Prostate gland (tissue), 2 donors: ENCODE data around the gene REEP6. TPM values are rescaled to one million over a fixed set of nuclear protein-coding genes. Genes with fewer than 3 reads are reported as not detected.
A peak's percentile ranks its signal among the peaks of the same experiment; 100 is the strongest.

ENCODE experiments used
- DNase-seq: peaks from one replicate; pipeline ENCODE4 v3.0.0-alpha.2; 2019; ENCODE audit warnings: low spot score
- H3K27ac ChIP-seq, 2 donors: fragments of 200-600 bp; sonication (generic); 2 replicates each; pipeline ENCODE4 v1.5.1; 2017 to 2019
- H3K27me3 ChIP-seq: fragments of 200-600 bp; sonication (generic); replicated peaks from 2 replicates; pipeline ENCODE4 v1.5.1; 2019; ENCODE audit not compliant: insufficient read depth
- H3K36me3 ChIP-seq, 2 donors: fragments of 200-600 bp; sonication (generic); 1 replicate in 1 of 2; 2 replicates in 1 of 2; pipeline versions ENCODE4 v1.5.1 to v1.8.1; 2017 to 2019
- H3K4me1 ChIP-seq: fragments of 200-600 bp; sonication (generic); replicated peaks from 2 replicates; pipeline ENCODE4 v1.5.1; 2019
- H3K4me3 ChIP-seq, 2 donors: fragments of 200-600 bp; sonication (generic); 2 replicates each; pipeline ENCODE4 v1.5.1; 2017 to 2019
- H3K9me3 ChIP-seq: fragments of 200-600 bp; sonication (generic); 2 replicates; pipeline ENCODE4 v1.5.1; 2017
- POLR2A ChIP-seq: fragments of 450-650 bp; IDR thresholded peaks from one replicate; pipeline ENCODE4 v1.6.1; 2016; ENCODE audit warnings: antibody characterized with exemption, mild to moderate bottlenecking
- POLR2AphosphoS5 ChIP-seq: sonication (generic); formaldehyde crosslinking; IDR thresholded peaks from one replicate; pipeline ENCODE4 v1.6.1; 2017; ENCODE audit warnings: antibody characterized with exemption
- WGBS: methylation state at CpG from one replicate; pipeline ENCODE4 v1.1.5; 2018; 5-methylcytosine and 5-hydroxymethylcytosine counted together
- intact Hi-C: fragments of 100-400 bp; cut with DNase I; formaldehyde crosslinking; loops from one replicate; pipeline ENCODE4 v1.14.2; 2022
- total RNA-seq, 2 donors: library from RNA; depleted of rRNA; stranded (reverse); fragments of >200 nt; gene quantifications; one replicate each; pipeline ENCODE4 v1.1.0, GENCODE V29; 2016
- TF ChIP-seq, protein P1 (sequence below), 4 experiments: fragments of 200-600 bp in 2 of 4; fragments of 450-650 bp in 2 of 4; sonication (generic) in 2 of 4; IDR thresholded peaks; 1 replicate in 3 of 4; 2 replicates in 1 of 4; pipeline ENCODE4 v1.5.1; 2016 to 2019; ENCODE audit warnings: antibody characterized with exemption in 4 of 4, mild to moderate bottlenecking in 2 of 4, moderate library complexity in 2 of 4

REEP6 gene
- total RNA-seq, 2 donors from 2014 or later, result 61.9 to 349 TPM

DNA sequence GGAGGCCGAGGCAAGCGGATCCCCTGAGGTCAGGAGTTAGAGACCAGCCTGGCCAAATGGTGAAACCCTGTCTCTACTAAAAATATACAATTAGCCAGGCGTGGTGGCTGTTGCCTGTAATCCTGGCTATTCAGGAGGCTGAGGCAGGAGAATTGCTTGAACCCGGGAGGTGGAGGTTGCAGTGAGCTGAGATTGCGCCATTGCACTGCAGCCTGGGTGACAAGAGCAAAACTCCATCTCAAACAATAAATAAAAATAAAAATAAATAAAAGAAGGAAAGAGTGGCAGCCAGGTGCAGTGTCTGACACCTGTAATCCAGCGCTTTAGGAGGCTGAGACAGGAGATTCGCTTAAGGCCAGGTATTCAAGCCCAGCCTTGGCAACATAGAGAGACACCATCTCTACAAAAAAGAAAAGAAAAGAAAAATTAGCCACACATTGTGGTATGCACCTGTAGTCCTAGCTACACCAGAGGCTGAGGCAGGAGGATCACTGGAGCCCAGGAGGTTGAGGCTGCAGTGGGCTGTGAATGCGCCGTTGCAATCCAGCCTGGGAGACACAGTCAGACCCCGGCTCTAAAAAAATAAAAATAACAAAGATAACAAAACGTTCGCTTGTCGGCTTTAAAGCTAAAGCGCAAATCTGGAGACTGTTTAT is 11.6 kb downstream of the REEP6 start:
- Histone ChIP-seq H3K9me3 (no peaks in the 10 kb centered on the region), H3K27me3 (peaks cover 14% of the 10 kb centered on the region), H3K4me3 (no peak overlapping the region), H3K4me1 (no peaks in the 10 kb centered on the region), H3K27ac (no peak overlapping the region), H3K36me3 (no peaks in the 10 kb centered on the region)
- WGBS, result 61% methylated on average over 14 of the region's 14 CpGs
- intact Hi-C loops, result loop anchor here (5.0 kb wide), 1 partner anchor 225 kb away; the partner anchor contains the start of gene FAM174C
- TF ChIP-seq POLR2AphosphoS5, result no peak
- TF ChIP-seq POLR2A, result no peak
- TF ChIP-seq, protein P1, sequence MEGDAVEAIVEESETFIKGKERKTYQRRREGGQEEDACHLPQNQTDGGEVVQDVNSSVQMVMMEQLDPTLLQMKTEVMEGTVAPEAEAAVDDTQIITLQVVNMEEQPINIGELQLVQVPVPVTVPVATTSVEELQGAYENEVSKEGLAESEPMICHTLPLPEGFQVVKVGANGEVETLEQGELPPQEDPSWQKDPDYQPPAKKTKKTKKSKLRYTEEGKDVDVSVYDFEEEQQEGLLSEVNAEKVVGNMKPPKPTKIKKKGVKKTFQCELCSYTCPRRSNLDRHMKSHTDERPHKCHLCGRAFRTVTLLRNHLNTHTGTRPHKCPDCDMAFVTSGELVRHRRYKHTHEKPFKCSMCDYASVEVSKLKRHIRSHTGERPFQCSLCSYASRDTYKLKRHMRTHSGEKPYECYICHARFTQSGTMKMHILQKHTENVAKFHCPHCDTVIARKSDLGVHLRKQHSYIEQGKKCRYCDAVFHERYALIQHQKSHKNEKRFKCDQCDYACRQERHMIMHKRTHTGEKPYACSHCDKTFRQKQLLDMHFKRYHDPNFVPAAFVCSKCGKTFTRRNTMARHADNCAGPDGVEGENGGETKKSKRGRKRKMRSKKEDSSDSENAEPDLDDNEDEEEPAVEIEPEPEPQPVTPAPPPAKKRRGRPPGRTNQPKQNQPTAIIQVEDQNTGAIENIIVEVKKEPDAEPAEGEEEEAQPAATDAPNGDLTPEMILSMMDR (IDR thresholded peaks at IDR 0.05), result no peak
- no peak for DNase-seq

DNA sequence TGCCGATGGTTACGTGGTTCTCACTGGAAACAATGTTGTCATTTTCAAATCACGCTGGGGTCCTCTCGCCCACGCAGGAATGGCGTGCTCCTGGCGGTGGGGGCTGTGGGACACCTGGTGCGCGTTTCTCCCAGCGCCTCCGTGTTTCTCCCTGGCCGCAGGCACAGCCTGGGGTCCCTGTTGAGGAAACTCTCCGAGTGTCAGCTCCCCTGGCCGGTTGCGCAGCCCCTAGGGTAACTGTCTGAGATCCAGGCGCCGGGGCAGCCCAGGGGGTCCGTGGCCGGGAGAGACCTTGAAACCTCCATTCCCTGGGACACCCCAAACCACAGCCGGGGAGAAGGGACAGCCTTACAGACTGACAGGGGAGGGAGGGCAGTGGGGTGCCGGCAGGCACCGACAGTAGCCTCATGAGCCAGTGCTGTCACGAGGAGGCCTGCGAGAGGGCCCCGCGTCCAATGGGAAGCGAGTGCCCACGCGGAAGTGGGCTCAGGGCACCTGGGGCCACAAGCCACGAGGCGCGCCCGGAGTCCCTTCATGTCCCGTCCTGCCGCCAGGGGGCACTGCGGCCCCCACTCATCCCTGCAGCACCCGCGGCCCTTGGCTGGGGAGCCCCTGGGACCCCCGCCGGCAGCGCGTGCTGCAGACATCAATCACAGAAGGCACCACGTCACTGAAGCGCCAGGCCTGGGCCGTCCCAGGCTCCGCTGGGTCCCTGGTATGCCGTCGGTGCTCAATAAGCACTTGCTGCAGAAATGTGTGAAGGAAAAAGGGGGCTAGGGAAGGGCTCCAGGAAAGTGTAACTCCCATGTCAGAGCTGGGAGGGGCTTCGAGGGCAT is 12.3 kb downstream of the REEP6 start:
- Histone ChIP-seq H3K9me3 (no peaks in the 10 kb centered on the region), H3K4me1 (no peaks in the 10 kb centered on the region), H3K27me3 (peaks cover 14% of the 10 kb centered on the region), H3K27ac (no peak overlapping the region), H3K4me3 (no peak overlapping the region), H3K36me3 (no peaks in the 10 kb centered on the region)
- intact Hi-C loops, result loop anchor here (5.0 kb wide), 1 partner anchor 226 kb away; the partner anchor contains the start of gene FAM174C
- WGBS, result 8% methylated on average over 49 of the region's 49 CpGs
- DNase-seq, result no peak
- no peak for TF ChIP-seq POLR2AphosphoS5
- TF ChIP-seq, protein P1 (IDR thresholded peaks at IDR 0.05), result peak; percentile 40 to 70 (median 43)
- peak; percentile 10 for TF ChIP-seq POLR2A

- WGBS, result 52% methylated on average over 23 of the region's 23 CpGs
- intact Hi-C loops, result loop anchor here (5.0 kb wide), 1 partner anchor 227 kb away; the partner anchor contains the start of gene FAM174C
- TF ChIP-seq POLR2AphosphoS5 (no peak), POLR2A (no peak)
- TF ChIP-seq, protein P1 (IDR thresholded peaks at IDR 0.05), result no peak
- Histone ChIP-seq H3K36me3 (no peaks in the 10 kb centered on the region), H3K27me3 (peaks cover 14% of the 10 kb centered on the region), H3K27ac (no peak overlapping the region), H3K9me3 (no peaks in the 10 kb centered on the region), H3K4me1 (no peaks in the 10 kb centered on the region), H3K4me3 (no peak overlapping the region)
- DNase-seq, result no peak
Observed at GRCh38 chr19:1503925-1504773, 13.2 kb downstream of the REEP6 start.

GRCh38 chr19:1505012-1505411 is 14.0 kb downstream of the REEP6 start:
- H3K4me3 ChIP-seq, result no peak overlapping the region
- no peak overlapping the region for H3K27ac ChIP-seq
- TF ChIP-seq, protein P1 (IDR thresholded peaks at IDR 0.05), result no peak
- no peak for TF ChIP-seq POLR2A
- TF ChIP-seq POLR2AphosphoS5, result no peak
- H3K4me1 ChIP-seq, result no peaks in the 10 kb centered on the region
- H3K36me3 ChIP-seq, result no peaks in the 10 kb centered on the region
- H3K9me3 ChIP-seq, result no peaks in the 10 kb centered on the region
- intact Hi-C loops, result no loop called here
- no peak for DNase-seq
- 61% methylated on average over 8 of the region's 8 CpGs for WGBS
- H3K27me3 ChIP-seq, result peaks cover 14% of the 10 kb centered on the region
